ENCODE results near the gene KRT1. TPM values are rescaled to one million over a fixed set of nuclear protein-coding genes. Genes with fewer than 3 reads are reported as not detected.

The KRT1 gene
- total RNA-seq, 1 donor from 2014 or later = not detected

DNA sequence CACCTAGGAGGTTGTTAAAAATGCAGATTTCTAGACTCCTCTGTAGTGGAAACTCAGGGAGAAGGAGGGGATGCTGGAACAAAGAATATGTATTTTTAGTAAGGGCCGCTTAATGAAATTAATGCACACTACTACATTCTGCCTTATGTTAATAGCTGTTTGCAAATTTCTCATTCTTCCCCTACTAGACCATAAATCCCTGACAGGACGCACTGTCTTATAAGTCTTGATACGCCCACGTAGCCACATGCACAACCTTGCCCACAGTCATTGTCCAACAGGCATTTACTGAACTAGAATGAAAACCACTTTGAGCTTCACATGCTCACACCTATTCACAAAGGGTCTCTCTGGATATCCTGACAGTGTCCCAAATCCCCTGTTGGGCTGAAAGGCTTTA, 38.7 kb downstream of the KRT1 start:
- DNase-seq (ENCODE audit: low read depth) = no peak

- DNase-seq (ENCODE audit: low read depth) = no peak
Observed at GRCh38 chr12:52637299-52637698, 42.9 kb downstream of the KRT1 start.

GRCh38 chr12:52636592-52637258, 43.5 kb downstream of the KRT1 start:
- DNase-seq (ENCODE audit: low read depth) = no peak

- DNase-seq (ENCODE audit: low read depth) = no peak
Observed at GRCh38 chr12:52636189-52636588, 44.0 kb downstream of the KRT1 start.

- peak; percentile 40 for DNase-seq (ENCODE audit: low read depth)
Observed at GRCh38 chr12:52634266-52635056, 45.7 kb downstream of the KRT1 start.

DNA sequence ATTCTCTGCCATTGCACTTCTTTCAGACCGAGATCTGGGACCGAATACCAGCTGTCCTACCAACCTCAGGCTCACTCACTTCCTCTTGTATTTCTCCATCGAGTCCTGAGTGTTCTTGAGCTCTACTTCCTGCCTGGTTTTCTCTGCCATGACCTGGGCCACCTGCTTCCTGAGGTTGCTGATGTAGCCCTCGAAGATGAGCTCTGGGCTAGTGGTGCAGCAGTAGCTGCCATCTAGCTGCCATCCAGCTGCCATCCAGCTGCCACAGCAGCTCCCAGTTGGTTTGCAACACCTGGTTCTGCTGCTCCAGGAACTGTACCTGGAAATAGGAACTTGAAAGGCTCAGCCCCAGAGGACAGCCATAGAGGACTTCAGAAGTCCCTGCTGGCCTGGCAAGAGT, 46.8 kb downstream of the KRT1 start:
- no peak for DNase-seq (ENCODE audit: low read depth)

- peak; percentile 59 for DNase-seq (ENCODE audit: low read depth)
Observed at GRCh38 chr12:52632656-52633055, 47.6 kb downstream of the KRT1 start.

DNA sequence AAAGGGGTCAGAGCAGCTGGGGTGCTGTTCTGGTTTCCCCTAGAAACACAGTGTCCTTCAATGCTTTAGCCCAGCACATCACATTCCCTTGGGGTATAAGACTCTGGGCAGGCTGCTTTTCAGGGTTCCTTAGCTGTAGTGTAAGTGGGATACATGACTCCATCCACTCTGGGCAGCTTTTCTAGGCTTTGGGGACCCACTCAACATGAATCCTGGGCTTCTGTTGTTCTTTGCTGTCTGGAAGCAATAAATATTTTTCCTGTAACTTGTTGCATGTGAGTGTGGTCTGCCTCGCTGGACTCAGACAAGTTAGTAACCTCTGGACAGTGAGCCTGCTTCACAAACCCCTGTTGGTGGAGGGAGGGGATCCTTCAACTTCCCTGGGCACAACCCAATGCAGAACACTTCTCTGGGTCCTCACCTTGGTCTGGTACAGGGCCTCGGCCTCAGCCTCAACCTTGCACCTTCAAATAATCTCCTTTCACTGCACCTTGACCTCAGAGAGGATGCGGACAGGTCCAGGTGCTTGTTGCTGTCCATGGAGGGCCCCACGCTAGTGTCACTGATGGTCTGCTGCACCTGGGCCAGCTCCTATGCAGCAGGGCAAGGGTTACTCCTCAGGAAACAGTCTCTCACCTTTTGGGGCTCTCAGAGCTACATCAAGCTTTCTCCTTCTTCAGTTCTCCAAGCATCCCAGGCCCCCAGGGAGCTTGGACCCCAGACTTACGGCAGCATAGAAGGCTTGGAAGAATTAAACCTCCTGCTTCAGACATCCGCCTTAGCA, 48.3 kb downstream of the KRT1 start:
- no peak for DNase-seq (ENCODE audit: low read depth)

- no peak for DNase-seq (ENCODE audit: low read depth)
Observed at GRCh38 chr12:52631264-52631663, 48.9 kb downstream of the KRT1 start.

- DNase-seq (ENCODE audit: low read depth) = no peak
Observed at GRCh38 chr12:52630599-52631200, 49.5 kb downstream of the KRT1 start.

DNA sequence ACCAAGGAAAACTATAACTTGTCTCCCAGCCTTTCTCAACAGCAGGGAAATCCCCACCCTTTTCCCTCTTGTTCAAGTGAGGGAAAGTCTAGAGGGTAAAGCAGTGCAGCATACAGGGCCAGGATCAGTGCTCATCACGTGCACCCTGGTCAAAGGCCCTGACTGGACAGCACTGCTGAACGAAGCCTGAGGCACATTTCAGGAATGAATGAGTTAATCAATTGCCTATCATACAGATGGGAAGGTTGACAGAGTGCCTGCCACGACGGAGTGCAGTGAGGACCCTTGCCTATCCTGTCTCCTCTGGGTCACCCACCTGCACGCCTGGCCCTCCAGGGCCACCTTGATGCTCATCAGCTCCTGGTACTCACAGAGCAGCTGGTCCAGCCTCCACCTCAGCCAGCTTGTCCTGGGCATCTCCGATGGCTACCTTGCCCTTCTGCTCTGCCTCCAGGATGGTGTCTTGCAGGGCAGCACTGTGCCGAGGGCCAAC, 50.2 kb downstream of the KRT1 start:
- no peak for DNase-seq (ENCODE audit: low read depth)

GRCh38 chr12:52629281-52630007, 50.8 kb downstream of the KRT1 start:
- DNase-seq (ENCODE audit: low read depth) = no peak

DNA sequence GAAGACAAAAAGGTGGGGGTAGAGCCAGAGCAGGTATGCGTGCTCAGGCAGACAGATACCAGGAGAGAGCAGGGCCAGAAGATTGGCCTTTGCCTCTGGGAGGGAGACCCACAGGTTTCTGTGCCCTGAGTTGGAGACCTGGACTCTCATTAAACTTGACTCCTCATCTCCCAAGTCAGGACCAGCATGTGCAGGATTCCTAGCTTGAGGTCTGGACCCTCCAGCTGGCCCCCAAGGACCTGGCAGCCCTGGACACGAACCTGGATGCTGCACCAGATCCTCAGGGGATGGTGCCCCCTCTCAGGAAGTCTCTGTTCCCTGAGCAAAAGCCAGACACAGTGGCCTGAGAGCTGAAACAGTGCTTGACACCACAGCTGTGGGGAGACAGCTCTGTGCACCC, 51.4 kb downstream of the KRT1 start:
- no peak for DNase-seq (ENCODE audit: low read depth)

DNA sequence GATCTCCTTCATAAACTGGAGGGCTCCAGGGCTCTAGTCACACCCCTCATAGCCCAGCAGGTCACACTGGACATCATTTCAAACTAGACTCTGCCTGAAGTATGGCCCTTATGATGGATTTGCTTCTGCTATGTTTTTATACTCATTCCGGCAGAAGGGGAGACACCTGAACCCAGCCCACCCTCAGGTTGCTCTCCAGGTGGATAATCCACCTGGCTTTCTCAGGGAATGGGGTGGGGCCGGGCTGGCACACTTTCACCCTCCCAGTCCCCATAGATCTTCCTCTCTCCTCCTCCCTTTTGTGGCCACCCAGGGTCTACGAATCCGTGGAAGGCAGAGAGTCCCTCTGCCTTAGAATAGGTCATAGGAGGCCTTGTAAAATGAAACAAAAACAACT, 52.1 kb downstream of the KRT1 start:
- no peak for DNase-seq (ENCODE audit: low read depth)

DNA sequence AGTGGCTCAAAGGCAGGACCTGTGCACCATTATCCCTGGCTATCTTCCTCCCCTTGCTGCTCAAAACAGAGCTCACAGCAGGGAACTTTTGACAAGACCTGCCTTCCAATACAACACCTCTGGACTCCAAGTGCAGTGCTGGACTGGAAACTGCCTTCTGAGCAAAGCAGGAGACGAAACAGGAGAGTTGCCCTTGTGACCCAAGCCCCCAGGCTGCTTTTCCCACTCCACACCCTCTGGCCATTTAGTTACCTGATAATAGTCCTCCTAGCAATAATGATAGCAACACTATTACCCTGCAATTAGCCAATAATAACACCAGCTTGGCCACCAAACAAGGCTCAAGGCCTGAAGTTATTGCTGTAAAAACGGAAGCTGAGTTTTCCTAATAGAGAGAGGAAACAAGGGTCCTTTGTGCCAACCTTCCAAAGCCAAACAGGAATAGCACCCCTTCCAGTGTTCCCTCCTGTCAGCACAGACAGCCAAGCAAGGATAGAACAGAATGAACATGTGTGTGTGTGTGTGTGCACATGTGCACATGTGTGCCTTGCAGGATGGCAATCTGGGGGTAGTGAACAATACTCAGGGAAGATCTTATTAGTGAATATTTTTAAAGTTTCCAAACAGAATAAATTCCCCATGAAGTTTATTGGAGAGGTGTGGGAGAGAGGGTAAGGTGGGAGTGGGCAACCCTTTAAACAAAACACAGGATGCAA, 52.7 kb downstream of the KRT1 start:
- no peak for DNase-seq (ENCODE audit: low read depth)

Other genes starting within 250 kb of the KRT1 start
- gene KRT75, start 246.0 kb downstream of the KRT1 start, total RNA-seq = not detected in 2 replicates
- not detected in 2 replicates for gene KRT6B, start 228.3 kb downstream of the KRT1 start, total RNA-seq
- not detected in 2 replicates for gene KRT6C, start 206.6 kb downstream of the KRT1 start, total RNA-seq
- not detected in 2 replicates for gene KRT6A, start 187.2 kb downstream of the KRT1 start, total RNA-seq
- 2.8 and 3.3 TPM in 2 replicates for gene KRT5, start 160.0 kb downstream of the KRT1 start, total RNA-seq
- gene KRT71, start 127.3 kb downstream of the KRT1 start, total RNA-seq = not detected in 2 replicates
- not detected in 2 replicates for gene KRT74, start 106.6 kb downstream of the KRT1 start, total RNA-seq
- not detected in 2 replicates for gene KRT72, start 78.9 kb downstream of the KRT1 start, total RNA-seq
- not detected in 2 replicates for gene KRT73, start 61.8 kb downstream of the KRT1 start, total RNA-seq
- gene KRT2, start 28.2 kb downstream of the KRT1 start, total RNA-seq = not detected in 2 replicates
- gene KRT77, start 23.1 kb upstream of the KRT1 start, total RNA-seq = not detected in 2 replicates
- not detected in 2 replicates for gene KRT76, start 96.9 kb upstream of the KRT1 start, total RNA-seq
- gene KRT3, start 115.7 kb upstream of the KRT1 start, total RNA-seq = not detected in 2 replicates
- not detected in 2 replicates for gene KRT4, start 133.7 kb upstream of the KRT1 start, total RNA-seq
- not detected in 2 replicates for gene KRT79, start 153.9 kb upstream of the KRT1 start, total RNA-seq
- not detected in 2 replicates for gene KRT78, start 168.6 kb upstream of the KRT1 start, total RNA-seq
- gene KRT8, start 224.7 kb upstream of the KRT1 start, total RNA-seq = 0.16 TPM in 1 of 2 replicates, not detected in the other